SK-N-SH treated with all-trans-retinoic acid at 6 μM for 48 hours (cell line): ENCODE data around the gene UTF1.

Experiments used
- ATAC-seq: fragments of 200-7000 bp; cut with Tn5 transposase; 3 replicates; pipeline ENCODE4 v1.9.1; 2020; ENCODE audit warnings: mild to moderate bottlenecking, moderate library complexity
- ARNTL ChIP-seq: fragments of 450-650 bp; formaldehyde crosslinking; IDR thresholded peaks from 2 replicates; pipeline ENCODE4 v1.5.0; 2020; ENCODE audit warnings: low read depth, mild to moderate bottlenecking, moderate library complexity, borderline replicate concordance
- BACH2 ChIP-seq: fragments of 250-450 bp; sonication (Bioruptor Pico); IDR thresholded peaks from 2 replicates; pipeline ENCODE4 v1.9.0; 2021; ENCODE audit warnings: mild to moderate bottlenecking, borderline replicate concordance
- CREB5 ChIP-seq: fragments of 250-450 bp; sonication (Bioruptor Pico); IDR thresholded peaks from 2 replicates; pipeline ENCODE4 v1.5.1; 2020; ENCODE audit warnings: low read depth, mild to moderate bottlenecking, moderate library complexity
- CSDC2 ChIP-seq: fragments of 250-450 bp; sonication (Bioruptor Pico); IDR thresholded peaks from 2 replicates; pipeline ENCODE4 v1.5.0; 2020; ENCODE audit warnings: mild to moderate bottlenecking, moderate library complexity
- CSRNP3 ChIP-seq: fragments of 250-450 bp; sonication (Bioruptor Pico); IDR thresholded peaks from 2 replicates; pipeline ENCODE4 v1.5.1; 2021; ENCODE audit warnings: mild to moderate bottlenecking, moderate library complexity
- GLIS3 ChIP-seq: fragments of 250-450 bp; sonication (Bioruptor Pico); IDR thresholded peaks from 2 replicates; pipeline ENCODE4 v1.5.0; 2020; ENCODE audit warnings: mild to moderate bottlenecking, moderate library complexity
- OSR1 ChIP-seq: fragments of 250-450 bp; sonication (Bioruptor Pico); IDR thresholded peaks from 2 replicates; pipeline ENCODE4 v1.8.0; 2022; ENCODE audit warnings: moderate library complexity, mild to moderate bottlenecking, inconsistent platforms
- PATZ1 ChIP-seq: fragments of 250-450 bp; sonication (Bioruptor Pico); IDR thresholded peaks from 2 replicates; pipeline ENCODE4 v1.8.0; 2020; ENCODE audit warnings: mild to moderate bottlenecking, moderate library complexity, borderline replicate concordance
- PPARA ChIP-seq: fragments of 250-450 bp; sonication (Bioruptor Pico); IDR thresholded peaks from 2 replicates; pipeline ENCODE4 v1.5.0; 2020; ENCODE audit warnings: mild to moderate bottlenecking, borderline replicate concordance
- RARB ChIP-seq: fragments of 250-450 bp; sonication (Bioruptor Pico); IDR thresholded peaks from 2 replicates; pipeline ENCODE4 v1.8.0; 2021; ENCODE audit warnings: mild to moderate bottlenecking, moderate library complexity
- SNAI2 ChIP-seq: fragments of 250-450 bp; sonication (Bioruptor Pico); IDR thresholded peaks from 2 replicates; pipeline ENCODE4 v1.5.0; 2020; ENCODE audit warnings: mild to moderate bottlenecking, moderate library complexity
- TCF4 ChIP-seq: fragments of 250-450 bp; sonication (Bioruptor Pico); IDR thresholded peaks from 2 replicates; pipeline ENCODE4 v1.8.0; 2021; ENCODE audit warnings: mild to moderate bottlenecking, moderate library complexity, borderline replicate concordance
- TOX ChIP-seq: fragments of 250-450 bp; sonication (Bioruptor Pico); IDR thresholded peaks from 2 replicates; pipeline ENCODE4 v1.8.0; 2021; ENCODE audit warnings: mild to moderate bottlenecking, moderate library complexity, borderline replicate concordance
- ZC3H10 ChIP-seq: fragments of 250-450 bp; sonication (Bioruptor Pico); IDR thresholded peaks from 2 replicates; pipeline ENCODE4 v1.5.1; 2021; ENCODE audit warnings: mild to moderate bottlenecking, moderate library complexity
- ZFP3 ChIP-seq: fragments of 250-450 bp; sonication (Bioruptor Pico); IDR thresholded peaks from 2 replicates; pipeline ENCODE4 v1.5.0; 2020; ENCODE audit warnings: mild to moderate bottlenecking, moderate library complexity
- ZNF565 ChIP-seq: fragments of 450-650 bp; formaldehyde crosslinking; conservative IDR thresholded peaks from 2 replicates; pipeline ENCODE4 v1.5.0; 2020; ENCODE audit warnings: low read depth, mild to moderate bottlenecking, moderate library complexity
- ZNF70 ChIP-seq: fragments of 450-650 bp; formaldehyde crosslinking; IDR thresholded peaks from 2 replicates; pipeline ENCODE4 v1.5.0; 2020; ENCODE audit warnings: mild to moderate bottlenecking, moderate library complexity
- ZNF8 ChIP-seq: fragments of 450-650 bp; formaldehyde crosslinking; IDR thresholded peaks from 2 replicates; pipeline ENCODE4 v1.5.0; 2020; ENCODE audit warnings: mild to moderate bottlenecking, moderate library complexity
- TF ChIP-seq, protein P1 (sequence below): fragments of 250-450 bp; sonication (Bioruptor Pico); IDR thresholded peaks from 2 replicates; pipeline ENCODE4 v1.5.0; 2020; ENCODE audit warnings: mild to moderate bottlenecking, moderate library complexity

The UTF1 gene

DNA sequence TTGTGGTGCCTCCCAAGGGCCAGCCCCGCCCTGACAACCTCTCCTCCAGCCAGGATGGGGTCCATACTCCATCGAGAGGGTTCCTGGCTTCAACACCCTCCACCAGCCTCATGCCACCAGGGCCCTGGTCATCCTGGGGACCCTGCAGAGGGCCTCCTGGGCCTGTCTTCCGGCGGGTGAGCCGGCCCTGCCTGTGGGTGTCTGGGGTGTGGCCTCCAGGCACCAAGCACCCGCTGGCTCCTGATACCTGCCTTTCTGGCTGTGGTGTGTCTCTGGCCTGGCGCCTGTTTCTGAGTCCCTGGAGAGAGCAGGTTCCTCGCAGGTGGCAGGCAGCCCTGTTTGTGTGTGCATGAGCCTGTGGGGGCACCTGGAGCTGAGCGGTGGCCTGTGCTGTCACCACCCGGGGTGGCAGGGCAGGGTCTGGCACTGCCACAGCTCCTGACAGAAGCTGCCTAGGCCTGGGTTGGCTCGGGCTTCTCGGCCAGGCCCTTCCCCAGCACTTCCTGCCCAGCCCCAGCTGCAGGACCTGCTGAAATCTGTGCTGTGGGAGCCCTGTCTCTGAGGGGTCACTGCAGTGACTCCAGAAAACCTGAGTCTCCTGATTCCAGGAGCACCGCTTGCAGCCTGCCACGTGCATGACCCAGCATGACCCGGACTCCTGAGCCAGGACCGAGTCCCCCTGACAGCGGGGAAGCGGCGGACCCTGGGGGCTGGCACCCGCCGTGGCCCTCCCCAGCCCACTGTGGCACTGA, 28.2 kb downstream of the UTF1 start:
- no peak for TF ChIP-seq TCF4 (CRISPR knock-in tag)
- no peak for ATAC-seq

DNA sequence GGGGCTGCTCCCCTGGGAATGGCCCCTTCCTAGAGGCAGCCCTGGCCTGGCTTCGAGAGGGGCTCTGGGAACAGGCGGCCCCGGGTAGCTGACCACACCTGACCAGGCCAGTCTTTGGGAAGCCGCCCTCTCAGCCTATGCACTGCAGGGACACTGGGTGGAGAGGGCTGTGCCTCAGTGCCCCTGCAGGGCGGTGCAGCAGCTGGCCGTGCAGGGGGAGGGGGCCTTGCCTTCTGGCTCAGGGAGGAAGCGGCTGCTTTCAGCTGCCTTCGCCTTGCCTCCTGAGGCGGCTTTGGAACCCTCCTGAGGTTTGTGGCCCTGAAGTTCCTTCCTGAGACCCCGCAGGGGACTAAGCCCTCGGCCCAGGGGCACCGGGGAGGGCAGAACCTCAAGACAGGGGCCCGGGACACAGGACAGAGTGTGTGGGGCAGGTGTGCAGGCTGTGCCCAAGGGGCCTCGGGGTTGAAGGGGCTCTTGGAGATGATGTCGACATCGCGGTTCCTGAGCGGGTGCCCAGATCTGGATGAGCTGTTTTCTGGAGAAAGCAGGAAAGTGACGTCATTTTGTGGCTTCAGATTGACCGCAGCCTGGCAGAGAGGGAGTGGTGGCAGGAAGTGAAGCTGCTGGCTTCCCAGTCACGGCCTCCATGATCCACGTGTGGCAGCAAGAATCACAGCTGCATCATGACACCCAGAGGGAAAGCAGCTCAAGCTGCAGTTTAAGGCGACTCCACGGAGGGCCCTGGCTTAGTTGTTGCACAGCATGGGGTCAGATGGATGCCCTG, 29.0 kb downstream of the UTF1 start:
- TF ChIP-seq ZNF70 (CRISPR knock-in tag) (no peak), SNAI2 (CRISPR knock-in tag) (no peak), PPARA (CRISPR knock-in tag) (no peak), CSRNP3 (CRISPR knock-in tag) (no peak), ZNF8 (CRISPR knock-in tag) (no peak), TOX (CRISPR knock-in tag) (0 out of 2 replicates have a peak, but pooled peaks have one; percentile 31), TCF4 (CRISPR knock-in tag) (no peak), CSDC2 (CRISPR knock-in tag) (peak; percentile 60; the same call in 1 of the 2 replicates)
- ATAC-seq, result peak; percentile 71

- TF ChIP-seq CREB5 (CRISPR knock-in tag) (no peak), ZC3H10 (no peak), ZNF565 (no peak), OSR1 (CRISPR knock-in tag) (no peak), ZNF8 (CRISPR knock-in tag) (no peak)
- peak; percentile 3 for ATAC-seq
These were observed 29.6 kb downstream of the UTF1 start for GRCh38 chr10:133259602-133259989.

DNA sequence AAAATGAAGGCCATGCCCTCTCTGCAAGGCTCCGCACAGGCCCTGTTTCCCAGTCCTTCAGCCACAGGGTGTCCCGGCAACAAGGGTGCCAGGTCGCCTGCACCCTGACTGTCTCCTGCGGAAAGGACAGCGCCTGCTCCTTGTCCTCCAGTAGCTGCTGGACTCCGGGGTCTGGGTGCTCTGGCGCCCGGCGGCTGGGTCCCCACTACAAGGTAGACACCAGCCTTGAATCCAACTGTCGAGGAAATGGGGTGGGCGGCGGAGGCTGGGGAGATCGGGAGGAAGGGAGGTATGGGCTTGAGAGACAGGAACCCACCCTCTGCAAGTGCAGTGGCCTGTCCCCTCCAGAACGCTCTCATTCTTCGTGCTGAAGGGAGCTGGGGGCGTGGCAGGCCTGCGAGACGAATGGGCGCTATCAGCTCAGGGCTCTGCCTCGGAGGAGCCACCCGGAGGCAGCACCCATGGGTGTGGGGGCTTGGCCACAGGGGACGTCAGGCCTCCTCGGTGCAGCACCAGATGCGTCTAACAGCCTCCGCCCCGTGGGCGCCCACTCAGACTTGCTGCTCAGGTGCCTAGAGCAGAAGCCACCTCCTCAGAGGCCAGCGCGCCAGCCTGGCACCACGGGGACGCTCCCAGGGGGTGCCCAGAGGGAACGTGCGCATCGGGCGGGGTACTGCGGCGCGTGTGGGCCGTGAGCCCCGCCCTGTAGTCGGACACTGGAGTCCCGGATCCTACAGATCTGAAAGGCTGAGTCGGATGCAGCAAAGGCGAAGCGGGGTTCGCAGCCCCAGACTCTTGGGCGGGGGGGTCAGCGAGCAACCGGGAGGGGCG, 31.1 kb downstream of the UTF1 start:
- TF ChIP-seq CREB5 (CRISPR knock-in tag) (no peak), OSR1 (CRISPR knock-in tag) (no peak), PPARA (CRISPR knock-in tag) (no peak), BACH2 (no peak), RARB (no peak), ZFP3 (CRISPR knock-in tag) (no peak), TCF4 (CRISPR knock-in tag) (no peak), ZC3H10 (no peak), PATZ1 (CRISPR knock-in tag) (no peak), ZNF8 (CRISPR knock-in tag) (no peak), ZNF70 (CRISPR knock-in tag) (no peak), GLIS3 (CRISPR knock-in tag) (no peak), CSDC2 (CRISPR knock-in tag) (no peak), ARNTL (CRISPR knock-in tag) (no peak), CSRNP3 (CRISPR knock-in tag) (no peak), SNAI2 (CRISPR knock-in tag) (no peak), ZNF565 (no peak)
- TF ChIP-seq, protein P1, sequence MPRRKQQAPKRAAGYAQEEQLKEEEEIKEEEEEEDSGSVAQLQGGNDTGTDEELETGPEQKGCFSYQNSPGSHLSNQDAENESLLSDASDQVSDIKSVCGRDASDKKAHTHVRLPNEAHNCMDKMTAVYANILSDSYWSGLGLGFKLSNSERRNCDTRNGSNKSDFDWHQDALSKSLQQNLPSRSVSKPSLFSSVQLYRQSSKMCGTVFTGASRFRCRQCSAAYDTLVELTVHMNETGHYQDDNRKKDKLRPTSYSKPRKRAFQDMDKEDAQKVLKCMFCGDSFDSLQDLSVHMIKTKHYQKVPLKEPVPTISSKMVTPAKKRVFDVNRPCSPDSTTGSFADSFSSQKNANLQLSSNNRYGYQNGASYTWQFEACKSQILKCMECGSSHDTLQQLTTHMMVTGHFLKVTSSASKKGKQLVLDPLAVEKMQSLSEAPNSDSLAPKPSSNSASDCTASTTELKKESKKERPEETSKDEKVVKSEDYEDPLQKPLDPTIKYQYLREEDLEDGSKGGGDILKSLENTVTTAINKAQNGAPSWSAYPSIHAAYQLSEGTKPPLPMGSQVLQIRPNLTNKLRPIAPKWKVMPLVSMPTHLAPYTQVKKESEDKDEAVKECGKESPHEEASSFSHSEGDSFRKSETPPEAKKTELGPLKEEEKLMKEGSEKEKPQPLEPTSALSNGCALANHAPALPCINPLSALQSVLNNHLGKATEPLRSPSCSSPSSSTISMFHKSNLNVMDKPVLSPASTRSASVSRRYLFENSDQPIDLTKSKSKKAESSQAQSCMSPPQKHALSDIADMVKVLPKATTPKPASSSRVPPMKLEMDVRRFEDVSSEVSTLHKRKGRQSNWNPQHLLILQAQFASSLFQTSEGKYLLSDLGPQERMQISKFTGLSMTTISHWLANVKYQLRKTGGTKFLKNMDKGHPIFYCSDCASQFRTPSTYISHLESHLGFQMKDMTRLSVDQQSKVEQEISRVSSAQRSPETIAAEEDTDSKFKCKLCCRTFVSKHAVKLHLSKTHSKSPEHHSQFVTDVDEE (CRISPR knock-in tag), result no peak

More for the DNA sequence above, 31.1 kb downstream of the UTF1 start:
- ATAC-seq, result peak; percentile 35
